NCI-H1105 treated with DMSO at 0.1 percent for 48 hours (cell line): Measurements from ENCODE around the gene KANTR.
"Not testable (repeated sequence)": the region's sequence is repeated elsewhere in the genome, so short reads cannot be mapped to it uniquely, and the experiment has no call there.

Experiments
- DNase-seq: peaks from one replicate; lab custom pipeline; 2025; lab: John Stamatoyannopoulos, UW

Gene KANTR

DNA sequence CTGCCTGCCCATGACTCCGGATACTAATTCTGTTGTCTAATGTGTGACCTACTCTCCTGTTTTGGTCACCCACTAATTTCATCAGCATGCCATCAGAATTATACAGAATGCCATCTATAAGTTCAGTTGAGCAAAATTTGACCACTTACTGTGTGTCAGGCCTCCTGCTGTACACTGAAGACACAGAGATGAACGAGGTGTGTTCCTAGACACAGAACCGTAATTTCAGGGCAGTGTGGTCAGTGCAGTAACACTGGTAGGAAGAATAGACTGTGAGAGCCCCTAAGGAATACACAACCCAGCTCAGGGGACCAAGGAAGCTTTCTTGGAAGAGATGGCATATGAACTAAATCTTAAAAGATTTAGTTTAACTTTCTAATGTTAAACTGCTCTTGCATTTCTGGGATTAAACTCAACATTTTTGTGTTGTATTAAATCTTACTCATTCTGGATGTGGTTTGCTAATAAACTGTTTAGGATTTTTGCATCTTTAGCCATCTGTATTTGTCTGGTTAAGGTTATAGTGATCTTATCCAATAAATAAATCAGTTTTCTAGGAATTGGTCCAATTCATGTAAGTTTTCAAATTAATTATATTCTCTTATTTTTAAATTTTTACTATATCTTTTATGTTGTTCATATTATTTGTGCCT is 34.3 kb downstream of the KANTR start:
- no peak for DNase-seq

DNA sequence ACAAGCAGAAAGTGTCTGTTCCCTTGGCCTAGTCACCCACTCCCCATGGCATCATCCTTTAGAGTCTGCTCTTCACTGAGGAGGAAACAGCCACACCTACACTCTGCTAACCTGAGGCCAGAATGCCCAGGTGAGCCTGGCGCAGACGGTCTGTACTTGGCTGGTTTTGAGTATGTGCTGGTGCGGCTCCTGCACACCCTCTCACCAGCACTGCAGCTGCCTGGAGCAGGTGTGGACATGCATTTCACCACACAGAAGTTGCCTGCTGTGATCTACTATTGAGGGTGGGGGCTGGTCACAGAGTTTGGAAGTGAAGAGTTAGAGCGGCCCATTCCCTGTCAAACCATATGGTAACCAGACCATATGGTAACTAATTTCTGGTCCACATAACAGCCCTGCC is 39.5 kb downstream of the KANTR start:
- DNase-seq = no peak

DNA sequence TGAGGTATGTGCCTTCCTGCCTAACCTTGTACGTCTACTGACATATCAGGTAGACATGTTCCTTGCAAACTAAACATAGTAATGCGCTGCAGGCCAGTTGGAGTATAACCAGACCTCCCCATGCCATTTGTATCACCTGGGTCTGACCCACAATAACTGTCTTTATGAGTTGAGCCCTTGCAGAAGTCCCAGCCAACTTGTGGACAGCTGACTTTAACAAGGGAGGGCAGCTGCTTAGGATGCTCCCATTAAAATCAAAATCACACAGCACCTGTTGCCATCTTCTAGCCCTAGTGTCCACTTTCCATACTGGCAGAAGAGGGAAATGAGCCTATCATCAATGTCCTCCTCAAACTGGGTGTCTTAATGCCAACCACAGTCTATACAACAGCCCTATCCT is 41.6 kb downstream of the KANTR start:
- DNase-seq = no peak

DNA sequence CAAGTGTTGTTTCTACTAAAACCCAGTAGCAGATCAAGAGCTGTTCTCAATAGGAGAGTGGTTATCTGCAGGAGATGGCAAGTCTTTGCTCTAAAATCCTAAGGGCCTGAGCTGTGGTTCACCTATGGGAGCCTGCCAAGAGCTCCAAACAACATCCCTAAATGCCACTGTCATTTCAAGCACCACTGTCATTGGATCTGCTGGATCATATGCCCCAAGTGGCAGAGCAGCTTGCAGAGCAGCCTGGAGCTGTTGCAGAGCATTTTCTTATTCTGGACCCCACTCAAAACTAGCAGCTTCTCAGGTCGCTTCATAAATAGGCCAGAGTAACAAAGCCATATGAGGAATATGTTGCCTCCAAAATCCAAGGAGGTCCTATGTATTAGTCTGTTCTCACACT is 59.6 kb downstream of the KANTR start:
- DNase-seq = no peak

DNA sequence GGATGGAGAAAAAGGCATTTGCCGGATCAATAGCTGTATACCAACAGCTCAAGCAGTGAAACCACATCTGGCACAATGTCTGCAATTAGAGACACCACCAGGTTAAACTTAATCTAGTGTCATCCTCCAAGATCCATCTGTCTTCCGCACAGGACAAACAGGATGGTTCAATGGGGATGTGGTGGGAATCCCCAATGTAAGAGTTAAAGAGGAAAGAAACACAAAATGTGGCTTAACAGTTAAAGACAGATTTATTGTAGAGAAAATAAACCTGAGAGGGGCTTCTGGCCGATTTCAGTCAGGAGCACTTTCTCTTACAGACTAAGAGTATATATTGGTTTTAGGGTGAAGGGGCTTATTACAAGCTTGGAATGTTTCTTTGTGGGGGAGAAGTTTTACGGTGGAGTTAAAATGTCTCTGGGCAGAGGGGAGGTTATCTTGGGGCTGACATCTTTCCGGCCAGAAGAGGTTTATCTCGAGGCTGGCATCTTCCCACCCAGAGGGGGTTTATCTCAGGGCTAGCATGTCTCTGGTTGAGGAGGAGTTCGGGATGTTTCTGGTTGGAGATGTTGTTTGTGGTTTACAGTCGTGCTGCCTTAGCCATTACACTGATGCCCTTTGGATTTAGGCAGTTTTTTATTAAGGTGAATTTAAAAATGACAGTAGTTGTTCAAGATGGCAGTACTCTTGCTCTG is 61.7 kb downstream of the KANTR start:
- no peak for DNase-seq

DNA sequence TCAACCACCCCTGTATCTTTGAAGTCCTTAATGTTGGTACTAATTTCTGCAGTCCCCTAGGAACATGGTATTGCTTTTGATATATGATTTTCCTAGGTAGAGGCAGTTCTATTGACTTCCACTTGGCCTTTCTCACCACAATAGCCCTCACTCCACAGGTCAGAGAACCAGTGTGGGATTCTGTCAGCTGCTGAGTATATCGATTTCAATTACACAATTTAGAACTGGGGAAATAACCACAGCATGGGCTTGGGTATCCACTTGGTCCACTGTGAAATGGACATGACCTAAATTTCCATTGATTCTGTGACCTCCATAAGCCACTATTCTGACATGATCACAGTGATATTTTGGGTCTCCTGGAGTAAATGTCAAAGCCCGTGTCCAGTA is 62.3 kb downstream of the KANTR start:
- no peak for DNase-seq

DNA sequence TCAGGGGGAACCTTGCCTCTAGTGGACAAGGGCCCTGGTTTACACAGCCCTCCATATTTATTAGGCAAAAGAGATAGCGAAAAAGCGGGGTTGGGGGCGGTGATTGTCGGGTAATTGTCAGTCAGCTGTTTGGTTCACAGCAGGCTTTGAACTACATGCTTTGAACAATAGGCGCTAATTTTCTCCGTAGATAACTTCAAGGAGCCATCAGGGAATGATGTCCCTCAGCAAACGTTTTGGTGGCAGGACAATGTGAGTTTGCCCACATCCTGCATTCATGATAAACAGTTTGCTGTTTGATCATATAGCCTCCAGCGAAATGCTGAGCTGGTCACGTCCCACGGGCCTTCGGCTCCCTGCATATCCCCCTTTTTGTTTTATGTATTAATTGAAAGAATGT is 65.2 kb downstream of the KANTR start:
- no peak for DNase-seq

DNA sequence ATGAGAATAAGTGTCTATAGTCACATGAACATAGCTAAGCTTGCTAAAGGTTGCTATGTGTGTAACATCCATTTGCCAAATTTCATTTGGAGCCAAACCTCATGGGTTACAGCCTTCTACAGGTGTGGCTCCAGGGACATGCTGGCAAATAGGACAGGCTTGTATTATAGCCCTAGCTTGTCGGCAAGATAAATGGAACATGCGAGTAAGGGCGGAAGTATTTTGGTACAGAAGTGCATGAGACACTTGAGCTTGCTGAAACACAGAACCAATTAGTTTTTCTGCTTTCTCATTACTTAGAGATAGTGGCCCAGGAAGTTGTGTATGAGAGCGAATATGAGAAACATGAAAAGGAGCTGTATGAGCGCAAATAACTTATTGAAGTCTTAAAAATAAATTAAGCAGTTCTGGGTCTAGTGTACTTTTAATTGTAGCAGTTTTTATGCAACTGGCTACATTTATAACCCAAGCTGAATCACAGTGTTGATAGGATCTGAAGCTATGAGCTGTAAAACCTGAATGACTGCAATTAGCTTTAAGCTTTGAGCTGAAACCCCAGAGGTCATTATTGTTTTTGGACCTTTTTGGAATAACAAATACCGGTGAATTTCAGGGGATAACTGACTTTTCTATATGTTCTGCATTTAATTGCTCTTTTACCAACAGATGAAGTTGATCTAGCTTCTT is 66.5 kb downstream of the KANTR start:
- no peak for DNase-seq

DNA sequence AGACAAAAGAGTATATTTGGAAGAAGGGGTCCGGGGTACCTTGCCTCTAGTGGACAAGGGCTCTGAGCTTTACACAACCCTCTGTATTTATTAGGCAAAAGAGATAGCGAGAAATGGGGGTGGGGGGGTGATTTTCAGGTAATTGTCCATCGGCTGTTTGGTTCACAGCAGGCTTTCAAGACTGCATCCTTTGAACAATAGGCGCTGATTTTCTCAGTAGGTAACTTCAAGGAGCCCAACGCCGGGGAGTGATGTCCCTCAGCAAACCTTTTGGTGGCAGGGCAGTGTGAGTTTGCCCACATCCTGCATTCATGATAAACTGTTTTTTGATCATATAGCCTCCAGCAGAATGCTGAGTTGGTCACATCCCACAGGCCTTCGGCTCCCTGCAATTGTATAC is 69.5 kb downstream of the KANTR start:
- no peak for DNase-seq

DNA sequence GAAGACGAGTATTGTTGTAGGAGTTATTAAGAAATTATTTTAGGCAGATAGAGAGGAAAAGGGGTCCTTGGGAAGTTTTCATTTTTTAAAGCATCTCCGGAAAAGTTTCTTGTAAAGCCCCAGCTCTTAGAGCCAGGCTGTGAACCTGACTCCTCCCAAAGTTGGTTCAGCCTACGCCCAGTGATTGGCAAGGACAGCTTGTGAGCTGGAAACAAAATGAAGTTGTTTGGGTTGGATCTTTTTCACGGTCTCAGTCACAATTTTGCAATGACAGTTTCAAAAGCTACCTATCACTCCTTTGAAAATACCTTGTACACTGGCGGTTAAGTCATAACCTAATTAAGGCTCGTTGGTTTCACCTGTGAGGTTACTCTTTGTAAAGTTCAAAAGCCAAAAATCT is 70.6 kb downstream of the KANTR start:
- not testable (repeated sequence) for DNase-seq

DNA sequence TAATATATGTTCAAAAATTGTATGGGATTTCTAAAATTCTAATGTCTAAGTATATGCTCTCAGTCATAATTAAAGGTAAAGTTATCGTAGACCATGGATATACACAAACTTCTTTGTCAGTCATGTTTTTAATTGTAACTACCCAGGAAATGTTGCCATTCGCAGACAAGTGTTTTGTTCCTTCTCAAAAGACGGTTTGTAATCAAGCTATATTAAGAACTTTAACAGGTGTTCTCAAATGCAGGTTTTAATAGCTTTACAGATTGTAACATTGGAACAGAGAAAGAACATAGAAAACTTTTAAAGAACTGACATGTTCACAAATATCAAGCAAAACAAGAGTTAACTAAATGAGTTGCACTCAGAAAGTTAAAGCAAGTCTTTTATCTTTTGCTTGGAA is 72.2 kb downstream of the KANTR start:
- DNase-seq = no peak

DNA sequence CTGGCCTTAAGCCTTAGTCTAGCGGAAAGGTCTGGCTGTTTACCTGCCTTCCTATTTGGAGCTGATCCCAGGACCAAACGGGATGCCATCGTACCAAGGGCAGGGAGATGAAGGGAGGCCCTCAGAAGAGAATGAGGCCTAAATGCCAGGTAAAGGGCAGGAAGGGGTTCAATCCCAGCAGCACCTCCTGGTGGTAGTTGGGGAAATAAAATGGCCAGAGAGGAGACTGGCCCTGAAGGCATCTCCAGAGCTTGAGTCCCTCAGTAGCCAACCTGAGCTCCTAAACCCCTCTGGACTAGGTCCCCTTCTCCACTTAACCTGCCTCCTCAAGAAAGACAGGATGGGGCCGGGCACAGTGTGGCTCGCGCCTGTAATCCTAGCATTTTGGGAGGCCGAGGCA is 77.4 kb downstream of the KANTR start:
- DNase-seq = no peak
